GM23338 (cell line): Measurements from ENCODE around the gene ALG6. TPM values are rescaled to one million over a fixed set of nuclear protein-coding genes. Genes with fewer than 3 reads are reported as not detected.
A peak's percentile ranks its signal among the peaks of the same experiment; 100 is the strongest.

ENCODE experiments used
- ATAC-seq: fragments of 200-7000 bp; cut with Tn5 transposase; 3 replicates; pipeline ENCODE4 v1.9.1; 2020
- DNase-seq: peaks from one replicate; pipeline ENCODE4 v3.0.0-alpha.2; 2015; ENCODE audit warnings: low spot score
- H2AFZ ChIP-seq: fragments of 200-600 bp; sonication (generic); 2 replicates; pipeline ENCODE4 v1.8.0; 2016; ENCODE audit warnings: antibody characterized with exemption, mild to moderate bottlenecking, moderate library complexity
- H3F3A ChIP-seq: fragments of 200-600 bp; sonication (generic); replicated peaks from 2 replicates; pipeline ENCODE4 v1.8.0; 2017; ENCODE audit warnings: antibody characterized with exemption, mixed run types, low read depth
- H3K27ac ChIP-seq: fragments of 200-600 bp; sonication (generic); 2 replicates; pipeline ENCODE4 v1.6.1; 2016; ENCODE audit warnings: low read depth
- H3K27me3 ChIP-seq: fragments of 200-600 bp; sonication (generic); 2 replicates; pipeline ENCODE4 v1.8.0; 2016; ENCODE audit warnings: mild to moderate bottlenecking, mixed run types, moderate library complexity; ENCODE audit not compliant: insufficient read depth
- H3K36me3 ChIP-seq: fragments of 200-600 bp; sonication (generic); 2 replicates; pipeline ENCODE4 v1.8.0; 2016; ENCODE audit warnings: mild to moderate bottlenecking; ENCODE audit not compliant: insufficient read depth
- H3K4me1 ChIP-seq: fragments of 200-600 bp; sonication (generic); 2 replicates; pipeline ENCODE4 v1.8.0; 2016; ENCODE audit warnings: mild to moderate bottlenecking, moderate library complexity; ENCODE audit not compliant: insufficient read depth
- H3K4me2 ChIP-seq: fragments of 200-600 bp; sonication (generic); 2 replicates; pipeline ENCODE4 v1.7.1; 2017; ENCODE audit warnings: mixed run types
- H3K4me3 ChIP-seq: fragments of 200-600 bp; sonication (generic); 2 replicates; pipeline ENCODE4 v1.6.1; 2016; ENCODE audit warnings: mixed run types
- H3K79me2 ChIP-seq: fragments of 200-600 bp; sonication (generic); replicated peaks from 2 replicates; pipeline ENCODE4 v1.8.0; 2017; ENCODE audit warnings: mild to moderate bottlenecking; ENCODE audit not compliant: insufficient read depth
- H3K9me2 ChIP-seq: fragments of 200-600 bp; sonication (generic); 2 replicates; pipeline ENCODE4 v1.8.0; 2017; ENCODE audit not compliant: insufficient read depth
- H4K20me1 ChIP-seq: fragments of 200-600 bp; sonication (generic); replicated peaks from 2 replicates; pipeline ENCODE4 v1.8.0; 2017; ENCODE audit warnings: mild to moderate bottlenecking; ENCODE audit not compliant: insufficient read depth
- H3K27ac Mint-ChIP-seq: 2 replicates; pipeline ENCODE4 v1.8.0; 2020; ENCODE audit warnings: inconsistent platforms, mild to moderate bottlenecking, moderate library complexity, mixed read lengths
- H3K27me3 Mint-ChIP-seq: 3 replicates; pipeline ENCODE4 v1.8.0; 2022; ENCODE audit warnings: low read depth, mild to moderate bottlenecking, moderate library complexity, mixed read lengths, inconsistent platforms; ENCODE audit not compliant: insufficient read depth, poor library complexity
- H3K36me3 Mint-ChIP-seq: 3 replicates; pipeline ENCODE4 v1.8.0; 2021; ENCODE audit warnings: low read depth, mild to moderate bottlenecking, inconsistent platforms, moderate library complexity, mixed read lengths
- H3K4me1 Mint-ChIP-seq: 3 replicates; pipeline ENCODE4 v1.8.0; 2020; ENCODE audit warnings: mild to moderate bottlenecking, inconsistent platforms, mixed read lengths
- H3K4me3 Mint-ChIP-seq: 3 replicates; pipeline ENCODE4 v1.8.0; 2021; ENCODE audit warnings: moderate library complexity, mild to moderate bottlenecking, inconsistent platforms, mixed read lengths
- H3K9me3 Mint-ChIP-seq: 3 replicates; pipeline ENCODE4 v1.8.0; 2020; ENCODE audit warnings: moderate library complexity, mild to moderate bottlenecking, inconsistent platforms, mixed read lengths
- CREB1 ChIP-seq: fragments of 250-450 bp; sonication (Bioruptor Pico); IDR thresholded peaks from 2 replicates; pipeline ENCODE4 v1.5.0; 2020; ENCODE audit warnings: low read depth, mild to moderate bottlenecking, moderate library complexity
- ETS1 ChIP-seq: IDR thresholded peaks from 2 replicates; pipeline ENCODE4 v1.6.1; 2016; ENCODE audit warnings: antibody characterized with exemption
- EZH2 ChIP-seq: fragments of 200-600 bp; sonication (generic); IDR thresholded peaks from one replicate; pipeline ENCODE4 v1.8.0; 2017; ENCODE audit warnings: antibody characterized with exemption, mild to moderate bottlenecking, low read depth; ENCODE audit not compliant: unreplicated experiment
- JUNB ChIP-seq: IDR thresholded peaks from one replicate; pipeline ENCODE4 v1.6.1; 2016; ENCODE audit warnings: antibody characterized with exemption; ENCODE audit not compliant: unreplicated experiment
- REST ChIP-seq: IDR thresholded peaks from one replicate; pipeline ENCODE4 v1.6.1; 2018; ENCODE audit warnings: antibody characterized with exemption; ENCODE audit not compliant: unreplicated experiment
- STAT1 ChIP-seq: IDR thresholded peaks from one replicate; pipeline ENCODE4 v1.6.1; 2016; ENCODE audit warnings: antibody characterized with exemption; ENCODE audit not compliant: unreplicated experiment
- ZNF114 ChIP-seq: fragments of 250-450 bp; sonication (Bioruptor Pico); IDR thresholded peaks from 2 replicates; pipeline ENCODE4 v1.5.0; 2020; ENCODE audit warnings: mild to moderate bottlenecking, moderate library complexity
- ZNF331 ChIP-seq: fragments of 250-450 bp; sonication (Bioruptor Pico); IDR thresholded peaks from 2 replicates; pipeline ENCODE4 v1.5.0; 2020; ENCODE audit warnings: low read depth, mild to moderate bottlenecking, moderate library complexity
- ZNF462 ChIP-seq: fragments of 250-450 bp; sonication (Bioruptor Pico); IDR thresholded peaks from 2 replicates; pipeline ENCODE4 v1.5.0; 2020; ENCODE audit warnings: mild to moderate bottlenecking, moderate library complexity
- polyA plus RNA-seq: library from polyadenylated mRNA; unstranded; fragments of >200 nt; fragmentation: Nextera tagmentation; extraction: Ambion mirVana; gene quantifications from 2 replicates; pipeline ENCODE4 v1.2.1, GENCODE V29; 2016
- total RNA-seq: library from RNA; depleted of rRNA; stranded (reverse); fragments of >200 nt; shearing (Covaris generic); gene quantifications from 2 replicates; pipeline ENCODE4 v1.2.3, GENCODE V29; 2014

Gene ALG6
- total and polyA plus RNA-seq, 2 experiments from 2014 or later, result 24.1 to 34.6 TPM

GRCh38 chr1:63328122-63328521 lies 39.3 kb upstream of the ALG6 start:
- DNase-seq (peak; percentile 53), ATAC-seq (no peak)
- Histone ChIP-seq H3K27me3 (peaks cover 90% of the 10 kb centered on the region), H3K79me2 (peaks cover 10% of the 10 kb centered on the region), H4K20me1 (no peaks in the 10 kb centered on the region), H3K36me3 (no peaks in the 10 kb centered on the region), H3K4me1 (peaks cover 58% of the 10 kb centered on the region), H3F3A (peaks cover 7% of the 10 kb centered on the region; the same call in 1 of the 2 replicates), H3K4me2 (peak overlapping the region; percentile 82), H2AFZ (no peak overlapping the region), H3K9me2 (no peaks in the 10 kb centered on the region), H3K27ac (no peak overlapping the region), H3K4me3 (peak overlapping the region; percentile 54)
- H3K9me3 Mint-ChIP-seq, result peaks cover 4% of the 10 kb centered on the region; the same call in 1 of the 3 replicates
- peaks cover 66% of the 10 kb centered on the region for H3K27me3 Mint-ChIP-seq
- peaks cover 16% of the 10 kb centered on the region for H3K36me3 Mint-ChIP-seq
- TF ChIP-seq STAT1 (no peak), CREB1 (CRISPR knock-in tag) (no peak), REST (no peak), ZNF114 (CRISPR knock-in tag) (no peak), ZNF331 (CRISPR knock-in tag) (no peak), JUNB (no peak)
- H3K4me3 Mint-ChIP-seq, result peak overlapping the region; percentile 96
- peaks cover 53% of the 10 kb centered on the region for H3K4me1 Mint-ChIP-seq
- no peak overlapping the region for H3K27ac Mint-ChIP-seq

GRCh38 chr1:63328781-63329180 lies 38.6 kb upstream of the ALG6 start:
- peaks cover 58% of the 10 kb centered on the region for H3K4me1 ChIP-seq
- H3K9me2 ChIP-seq, result no peaks in the 10 kb centered on the region
- Mint-ChIP-seq H3K36me3 (peaks cover 16% of the 10 kb centered on the region), H3K4me1 (peaks cover 53% of the 10 kb centered on the region), H3K4me3 (peak overlapping the region; percentile 66; the same call in 1 of the 3 replicates), H3K9me3 (peaks cover 4% of the 10 kb centered on the region; the same call in 1 of the 3 replicates), H3K27ac (no peak overlapping the region), H3K27me3 (peaks cover 63% of the 10 kb centered on the region)
- peaks cover 7% of the 10 kb centered on the region; the same call in 1 of the 2 replicates for H3F3A ChIP-seq
- H3K4me3 ChIP-seq, result peak overlapping the region; percentile 54
- H3K27me3 ChIP-seq, result peaks cover 93% of the 10 kb centered on the region
- H3K79me2 ChIP-seq, result peaks cover 10% of the 10 kb centered on the region
- H3K36me3 ChIP-seq, result no peaks in the 10 kb centered on the region
- peak overlapping the region; percentile 82 for H3K4me2 ChIP-seq
- ATAC-seq (no peak), DNase-seq (peak; percentile 34)
- H3K27ac ChIP-seq, result no peak overlapping the region
- H2AFZ ChIP-seq, result 0 out of 2 replicates have a peak overlapping the region, but pooled peaks have one; percentile 60
- H4K20me1 ChIP-seq, result no peaks in the 10 kb centered on the region
- TF ChIP-seq ETS1 (no peak), ZNF462 (CRISPR knock-in tag) (no peak), CREB1 (CRISPR knock-in tag) (no peak), STAT1 (no peak), ZNF331 (CRISPR knock-in tag) (no peak), EZH2 (no peak)
